Measurements from ENCODE around the gene DDX41.
A peak's percentile ranks its signal among the peaks of the same experiment; 100 is the strongest.

The DDX41 gene

GRCh38 chr5:177483042-177483441 lies 33.7 kb downstream of the DDX41 start:
- DNase-seq = no peak

DNA sequence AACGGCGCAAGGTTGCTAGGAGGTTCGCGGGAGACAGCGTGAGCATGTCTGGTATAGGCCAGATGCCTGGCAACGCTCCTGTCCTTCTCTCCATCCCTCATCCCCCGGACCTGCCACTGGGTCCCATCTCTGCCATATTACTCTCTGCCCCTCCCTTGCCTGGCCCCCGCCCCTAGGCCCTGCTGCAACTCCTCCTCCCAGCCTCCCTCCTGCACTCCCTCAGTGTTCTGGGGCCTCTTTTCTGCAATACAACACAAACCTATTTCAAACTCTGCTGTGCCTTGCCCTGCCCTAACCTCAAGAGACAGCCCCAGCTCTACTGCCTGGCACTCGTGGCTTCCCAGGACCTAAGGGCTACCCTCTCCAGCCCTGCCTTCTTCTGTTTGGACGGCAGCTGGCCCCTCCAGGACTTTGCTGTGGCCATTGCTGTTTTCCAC lies 34.4 kb downstream of the DDX41 start:
- no peak for DNase-seq

DNA sequence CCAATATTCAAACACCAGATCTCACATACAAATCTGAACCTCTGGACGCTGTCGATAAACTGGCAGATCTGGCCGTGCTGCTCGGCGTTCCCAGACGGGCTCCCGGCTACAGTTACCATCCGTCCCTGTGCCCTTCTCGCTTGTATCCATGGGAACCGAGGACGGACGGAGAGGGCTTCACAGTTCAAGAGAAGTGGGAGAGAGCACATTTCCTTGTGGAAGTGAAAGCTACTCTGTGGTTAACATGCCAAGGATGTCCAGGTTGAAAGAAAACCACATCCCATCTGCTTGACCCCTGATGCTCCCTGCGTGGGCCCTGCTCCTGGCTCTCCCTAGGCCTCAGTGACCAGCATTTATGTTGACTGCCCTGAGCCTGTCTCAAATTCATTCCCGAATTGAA lies 37.0 kb downstream of the DDX41 start:
- DNase-seq = peak; percentile 46

DNA sequence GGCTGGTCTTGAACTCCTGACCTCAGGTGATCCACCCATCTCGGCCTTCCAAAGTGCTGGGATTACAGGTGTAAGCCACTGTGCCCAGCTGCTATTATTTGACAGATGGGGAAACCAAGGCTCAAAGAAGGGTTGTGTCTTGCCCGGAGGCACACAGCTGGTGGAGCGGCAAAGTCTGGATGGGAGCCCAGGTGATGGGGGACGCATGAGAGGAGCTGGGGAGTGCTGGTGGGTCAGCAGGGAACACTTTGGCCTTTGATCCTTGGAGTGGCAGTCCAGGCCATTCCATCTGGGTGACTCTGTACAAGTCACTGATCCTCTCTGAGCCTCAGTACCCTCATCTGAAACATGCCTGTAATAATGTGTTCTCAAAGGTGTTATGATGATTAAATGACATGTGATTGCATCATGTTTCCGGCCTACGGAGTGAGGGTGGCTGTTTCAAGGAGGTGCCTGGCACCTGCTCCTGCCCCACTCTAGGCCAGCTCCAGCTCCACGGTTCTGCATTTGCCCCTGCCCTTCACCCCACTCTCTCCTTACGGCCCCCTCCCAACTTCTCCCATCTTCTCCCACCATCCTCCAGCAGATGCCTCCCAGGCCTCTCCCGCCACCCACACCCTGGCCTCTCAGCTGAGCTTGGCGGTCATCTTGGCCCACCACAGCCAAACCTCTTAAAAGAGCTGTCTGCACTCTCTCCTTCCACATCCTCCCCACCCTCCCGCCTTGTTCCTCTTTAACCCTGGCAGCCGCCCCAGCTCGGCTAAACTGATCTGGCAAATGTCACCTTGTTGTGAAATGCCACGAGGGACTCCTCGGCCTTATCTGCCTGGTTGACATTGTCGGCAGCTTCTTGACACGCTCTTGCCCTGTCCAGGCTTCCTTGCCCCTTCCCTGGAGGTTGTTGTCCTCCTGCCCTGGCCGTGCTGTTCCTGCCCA lies 37.8 kb downstream of the DDX41 start:
- DNase-seq = no peak

DNA sequence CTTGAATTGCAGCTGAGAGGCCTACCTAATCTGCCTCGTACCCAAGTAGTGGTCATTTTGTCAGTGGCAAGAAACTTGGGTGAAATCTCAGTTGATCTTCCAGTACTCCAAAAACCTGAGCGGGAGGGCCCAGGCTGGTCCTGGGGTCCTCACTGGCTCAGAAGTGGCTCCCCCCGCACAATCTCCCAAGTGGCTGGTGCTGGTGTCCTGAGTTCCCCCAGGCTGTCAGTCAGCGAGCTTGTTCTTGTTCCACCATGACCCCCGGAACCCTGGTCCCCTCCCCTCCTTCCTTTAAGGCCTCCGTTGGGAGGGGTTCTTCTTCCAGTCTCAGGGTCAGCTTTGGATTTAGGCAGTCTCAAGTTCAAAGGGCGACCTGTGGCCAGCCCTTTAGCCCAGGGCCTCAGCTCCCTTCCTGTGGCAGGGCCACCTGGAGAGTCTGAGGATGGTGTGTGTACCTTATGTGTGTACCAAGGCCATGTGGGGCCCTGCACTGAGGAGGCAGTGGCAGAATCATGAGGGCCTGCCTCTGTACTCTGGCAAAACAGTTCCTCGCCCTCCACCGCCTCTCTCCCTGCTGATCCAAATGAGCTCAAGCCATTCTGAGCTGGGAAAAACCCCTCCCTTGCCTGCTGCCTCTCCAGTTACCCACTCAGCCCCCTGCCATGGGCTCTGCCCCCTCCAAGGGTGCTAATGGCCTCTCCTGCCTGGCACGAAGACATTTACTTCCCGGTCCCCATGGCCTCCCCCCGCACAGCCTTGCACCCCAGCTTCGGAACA lies 38.9 kb downstream of the DDX41 start:
- no peak for DNase-seq

DNA sequence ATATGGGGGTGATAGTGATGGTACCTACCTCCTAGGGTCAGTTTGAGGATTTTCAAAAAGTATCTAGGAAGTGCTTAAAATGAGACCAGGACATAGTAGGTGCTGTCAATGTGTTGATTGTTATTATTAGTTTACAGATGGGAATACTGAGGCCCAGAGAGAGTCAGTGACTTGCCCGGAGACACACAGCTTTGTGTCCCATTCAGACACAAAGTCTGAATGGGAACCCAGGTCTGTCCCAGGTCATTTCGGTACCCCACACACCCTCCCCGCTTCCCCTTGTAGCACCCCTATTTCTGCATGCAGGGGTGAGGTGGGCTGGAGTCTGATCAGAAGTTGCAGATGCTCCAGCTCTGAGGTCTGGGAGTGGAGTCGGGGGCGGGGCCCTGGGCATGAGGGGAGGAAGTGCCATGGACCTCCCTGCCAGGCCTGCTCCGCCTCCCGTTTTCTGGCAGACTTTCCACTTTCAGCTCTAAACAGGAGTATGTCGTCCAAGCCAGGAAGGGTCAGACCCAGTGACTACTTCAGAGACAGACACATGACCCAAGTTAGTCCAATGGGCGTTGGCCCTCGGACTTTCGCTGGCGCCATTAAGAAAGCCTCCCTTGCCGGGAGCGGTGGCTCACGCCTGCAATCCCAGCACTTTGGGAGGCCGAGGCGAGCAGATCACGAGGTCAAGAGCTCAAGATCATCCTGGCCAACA lies 40.1 kb downstream of the DDX41 start:
- no peak for DNase-seq

GRCh38 chr5:177475563-177476427 lies 41.0 kb downstream of the DDX41 start:
- no peak for DNase-seq

- DNase-seq = no peak
Observed at GRCh38 chr5:177474846-177475562, 41.8 kb downstream of the DDX41 start.

GRCh38 chr5:177474002-177474476 lies 42.7 kb downstream of the DDX41 start:
- DNase-seq = no peak

DNA sequence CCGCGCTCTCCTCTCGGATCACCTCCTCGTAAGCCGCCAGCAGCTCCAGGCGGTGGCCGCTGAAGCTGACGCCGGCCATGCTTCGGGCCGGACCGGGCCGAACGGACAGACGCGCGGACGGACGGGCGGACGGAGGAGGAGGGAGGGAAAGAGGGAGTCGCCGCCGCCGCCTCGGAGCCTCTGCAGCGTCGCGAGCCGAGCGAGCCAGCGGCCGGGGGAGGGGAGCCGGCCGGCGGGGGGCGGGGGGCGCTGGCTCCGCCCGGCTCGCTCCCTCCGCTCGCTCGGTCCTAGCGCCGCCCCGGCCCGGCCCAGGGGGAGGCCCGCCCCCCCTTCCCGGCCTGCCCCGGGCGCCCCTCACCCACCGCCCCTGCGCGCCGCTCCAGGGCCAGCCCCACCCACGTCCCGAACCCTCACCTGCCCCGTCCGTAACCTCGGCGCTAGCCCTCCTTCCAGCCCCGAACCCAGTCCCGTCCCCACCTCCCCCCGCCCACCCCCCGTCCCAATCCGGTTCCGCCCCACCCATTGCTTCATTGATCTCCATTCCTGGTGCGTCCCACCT lies 43.2 kb downstream of the DDX41 start, which contains the start of gene DBN1:
TSS of gene DBN1 (minus strand) at position 192 of the 559 bp plus-strand sequence. CDS start at position 79, 113 bp downstream.
- DNase-seq = peak; percentile 77

DNA sequence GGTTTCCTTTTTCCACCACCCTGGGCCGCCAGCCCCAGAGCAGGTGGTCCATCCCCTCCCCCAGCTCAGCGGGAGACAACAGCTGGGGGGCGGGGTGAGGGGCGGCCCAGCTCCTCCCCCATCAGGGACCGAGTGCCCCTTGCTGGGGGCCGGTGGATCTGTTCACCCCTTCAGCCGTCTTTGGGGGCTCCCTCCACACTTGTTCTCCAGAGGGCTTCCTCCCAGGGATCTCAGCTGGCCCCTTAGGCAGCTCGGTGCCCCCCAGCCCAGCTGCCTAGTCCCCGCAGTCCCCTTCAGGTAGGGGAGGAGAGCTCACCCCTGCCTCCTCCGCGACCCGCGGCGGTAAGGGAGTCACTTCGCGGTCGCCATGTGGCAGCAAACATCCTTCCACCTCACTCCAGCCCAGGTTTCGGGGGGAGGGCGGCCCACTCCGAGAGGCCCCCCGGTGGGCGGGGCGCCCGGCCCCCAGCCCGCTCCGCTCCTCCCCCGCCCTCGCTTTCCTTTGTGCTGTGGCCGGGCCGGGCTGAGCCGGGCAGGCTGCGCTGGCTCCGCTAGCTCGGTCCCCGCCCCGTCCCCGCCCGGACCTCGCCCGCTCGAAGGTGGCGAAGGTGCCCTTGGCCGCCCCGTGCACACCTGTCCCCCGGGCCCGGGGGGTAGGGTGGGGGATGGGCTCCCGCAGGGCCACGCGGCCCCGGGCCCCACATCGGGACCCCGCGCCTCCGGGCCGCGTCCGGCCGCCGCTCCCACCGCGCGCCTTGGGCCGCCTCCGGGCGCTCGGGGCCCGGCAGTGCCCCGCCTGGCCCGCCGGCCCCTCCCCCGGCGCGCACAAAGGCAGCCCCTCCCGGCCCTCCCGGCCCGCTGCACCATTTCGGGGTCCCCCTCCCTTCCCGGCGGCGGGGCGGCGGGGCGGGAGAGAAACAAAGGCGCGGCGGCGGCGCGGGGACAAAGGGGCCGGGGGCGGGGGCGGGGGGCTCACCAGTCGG lies 44.0 kb downstream of the DDX41 start:
- DNase-seq = peak; percentile 73

GRCh38 chr5:177471610-177472356 lies 45.0 kb downstream of the DDX41 start:
- no peak for DNase-seq

- DNase-seq = no peak
Observed at GRCh38 chr5:177470759-177471536, 45.8 kb downstream of the DDX41 start.

DNA sequence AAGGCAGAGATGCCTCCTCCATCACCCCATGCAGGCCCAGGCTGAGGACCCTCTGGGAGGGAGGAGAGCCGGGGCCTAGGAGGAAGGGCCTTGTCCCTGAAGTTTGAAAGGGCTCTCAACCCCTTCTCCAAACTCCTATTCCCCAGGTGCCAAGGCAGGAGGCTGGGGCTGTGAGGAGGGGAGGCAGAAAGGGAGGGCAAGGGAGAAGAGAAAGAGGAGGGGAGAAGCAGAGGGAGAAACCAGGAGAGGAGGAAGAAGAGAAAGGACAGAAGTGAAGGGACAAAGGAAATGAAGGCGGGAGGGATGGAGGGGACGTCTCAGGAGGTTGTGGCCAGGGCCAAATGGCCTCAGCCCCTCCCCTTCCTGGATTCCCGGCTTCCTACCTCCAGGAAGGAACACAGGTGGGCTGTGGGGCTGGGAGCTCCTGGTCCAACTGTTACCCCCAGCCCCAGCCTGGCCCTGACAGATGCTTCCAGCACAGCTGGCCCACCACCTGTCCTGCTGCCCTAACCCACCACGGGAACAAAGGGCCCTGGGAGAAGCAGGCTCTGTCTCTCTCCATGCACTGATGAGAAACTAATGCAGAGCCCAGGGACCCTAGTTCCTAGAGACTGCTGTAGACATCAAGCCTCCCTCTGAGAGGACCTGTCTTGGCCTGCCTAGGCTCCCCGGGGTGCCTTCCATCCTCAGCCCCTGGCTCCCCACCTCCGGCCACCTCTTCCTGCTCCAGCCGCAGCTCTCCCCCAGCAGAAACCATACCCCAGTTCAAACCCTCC lies 46.8 kb downstream of the DDX41 start:
- DNase-seq = no peak

DNA sequence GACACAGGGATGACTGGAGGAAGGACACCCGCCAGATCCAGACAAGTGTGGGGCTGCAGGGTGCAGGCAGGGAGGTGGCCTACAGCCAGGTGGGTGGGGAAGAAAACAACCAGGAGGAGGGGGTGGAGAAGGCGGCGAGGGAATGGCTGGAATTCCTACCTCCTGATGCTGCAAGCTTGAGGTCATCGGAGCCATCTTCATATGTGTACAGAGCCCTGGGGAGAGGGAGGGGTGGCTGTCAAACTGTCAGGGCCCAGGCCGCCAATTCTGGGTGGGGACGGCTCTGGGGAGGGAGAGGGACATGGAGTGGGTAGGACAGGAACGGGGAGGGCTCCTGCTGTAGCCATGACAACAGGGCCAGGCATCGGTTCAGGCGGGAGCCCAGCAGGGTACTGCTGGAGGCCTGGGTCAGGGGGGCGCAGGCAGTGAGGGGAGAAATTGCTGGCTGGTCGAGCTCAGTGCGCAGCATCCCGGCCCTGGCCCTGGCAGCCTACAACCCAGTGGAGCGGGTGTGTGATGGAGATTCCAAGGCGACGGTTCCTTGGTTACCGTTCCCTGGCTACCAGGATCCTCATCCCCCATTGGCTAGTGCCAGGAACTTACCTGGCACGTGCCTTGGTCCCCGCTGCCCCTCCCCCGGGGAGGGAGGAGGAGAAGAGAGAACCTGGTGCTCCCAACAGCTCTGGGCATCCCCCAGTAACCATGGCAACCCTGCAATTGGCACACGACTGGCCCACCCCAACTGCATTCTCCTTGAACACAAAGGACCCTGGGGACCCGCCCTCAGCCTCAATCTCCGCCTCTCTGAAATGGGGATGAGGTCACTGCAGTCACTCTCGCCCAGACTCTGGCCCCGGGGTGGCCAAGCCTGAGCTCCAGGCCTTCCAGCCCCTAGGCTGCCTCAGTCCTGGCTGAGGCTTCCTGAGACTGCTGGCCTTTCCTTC lies 47.8 kb downstream of the DDX41 start:
- DNase-seq = no peak

GRCh38 chr5:177468329-177468684 lies 48.5 kb downstream of the DDX41 start:
- no peak for DNase-seq

Data from right kidney (tissue), 1 donor.